Esophagus muscularis mucosa (tissue), 4 donors: ENCODE data around the gene NTHL1. TPM values are rescaled to one million over a fixed set of nuclear protein-coding genes. Genes with fewer than 3 reads are reported as not detected.

ENCODE experiments used
- DNase-seq: peaks from one replicate; pipeline ENCODE4 v3.0.0-alpha.2; 2017; ENCODE audit errors: extremely low spot score
- H3K27ac ChIP-seq, 4 donors: fragments of 200-600 bp; sonication (generic); replicated peaks in 1 of 4; 1 replicate in 3 of 4; 2 replicates in 1 of 4; pipeline ENCODE4 v1.5.1; 2016 to 2019; ENCODE audit warnings: mild to moderate bottlenecking in 1 of 4
- H3K27me3 ChIP-seq, 4 donors: fragments of 200-600 bp; sonication (generic); one replicate each; pipeline versions ENCODE4 v1.5.1 to v1.6.0; 2016 to 2019
- H3K36me3 ChIP-seq, 4 donors: fragments of 200-600 bp; sonication (generic); one replicate each; pipeline ENCODE4 v1.5.1; 2016 to 2019
- H3K4me1 ChIP-seq, 4 donors: fragments of 200-600 bp; sonication (generic); one replicate each; pipeline ENCODE4 v1.5.1; 2016 to 2019
- H3K4me3 ChIP-seq, 4 donors: fragments of 200-600 bp; sonication (generic); 1 replicate in 2 of 4; 2 replicates in 2 of 4; pipeline ENCODE4 v1.5.1; 2016 to 2019; ENCODE audit warnings: mild to moderate bottlenecking in 4 of 4, moderate library complexity in 1 of 4
- H3K9me3 ChIP-seq, 4 donors: fragments of 200-600 bp; sonication (generic); 1 replicate in 3 of 4; 2 replicates in 1 of 4; pipeline ENCODE4 v1.5.1; 2016 to 2019
- CTCF ChIP-seq, 3 experiments: fragments of 200-600 bp in 2 of 3; fragments of 450-650 bp in 1 of 3; sonication (generic) in 2 of 3; IDR thresholded peaks; one replicate each; pipeline ENCODE4 v1.5.1; 2017 to 2019; ENCODE audit warnings: antibody characterized with exemption in 3 of 3, mild to moderate bottlenecking in 2 of 3, moderate library complexity in 1 of 3
- EP300 ChIP-seq: sonication (generic); formaldehyde crosslinking; IDR thresholded peaks from one replicate; pipeline ENCODE4 v1.6.1; 2017; ENCODE audit warnings: antibody characterized with exemption
- POLR2A ChIP-seq: fragments of 450-650 bp; IDR thresholded peaks from one replicate; pipeline ENCODE4 v1.6.1; 2017; ENCODE audit warnings: antibody characterized with exemption, moderate library complexity, mild to moderate bottlenecking, low read depth
- POLR2AphosphoS5 ChIP-seq, 2 donors: sonication (generic); formaldehyde crosslinking; IDR thresholded peaks; one replicate each; pipeline ENCODE4 v1.6.1; 2017; ENCODE audit warnings: antibody characterized with exemption in 2 of 2
- WGBS: methylation state at CpG from one replicate; pipeline ENCODE4 v1.1.5; 2018; 5-methylcytosine and 5-hydroxymethylcytosine counted together
- intact Hi-C: fragments of 100-400 bp; cut with DNase I; formaldehyde crosslinking; loops from one replicate; pipeline ENCODE4 v1.15.1; 2023
- total RNA-seq, 4 donors: library from RNA; depleted of rRNA; stranded (reverse); fragments of >200 nt; gene quantifications; one replicate each; pipeline versions ENCODE4 v1.1.0 to v1.2.1, GENCODE V29; 2016

NTHL1 gene
- 10 to 100 TPM; 11.8 to 25.2 (median 18.9) TPM for total RNA-seq

DNA sequence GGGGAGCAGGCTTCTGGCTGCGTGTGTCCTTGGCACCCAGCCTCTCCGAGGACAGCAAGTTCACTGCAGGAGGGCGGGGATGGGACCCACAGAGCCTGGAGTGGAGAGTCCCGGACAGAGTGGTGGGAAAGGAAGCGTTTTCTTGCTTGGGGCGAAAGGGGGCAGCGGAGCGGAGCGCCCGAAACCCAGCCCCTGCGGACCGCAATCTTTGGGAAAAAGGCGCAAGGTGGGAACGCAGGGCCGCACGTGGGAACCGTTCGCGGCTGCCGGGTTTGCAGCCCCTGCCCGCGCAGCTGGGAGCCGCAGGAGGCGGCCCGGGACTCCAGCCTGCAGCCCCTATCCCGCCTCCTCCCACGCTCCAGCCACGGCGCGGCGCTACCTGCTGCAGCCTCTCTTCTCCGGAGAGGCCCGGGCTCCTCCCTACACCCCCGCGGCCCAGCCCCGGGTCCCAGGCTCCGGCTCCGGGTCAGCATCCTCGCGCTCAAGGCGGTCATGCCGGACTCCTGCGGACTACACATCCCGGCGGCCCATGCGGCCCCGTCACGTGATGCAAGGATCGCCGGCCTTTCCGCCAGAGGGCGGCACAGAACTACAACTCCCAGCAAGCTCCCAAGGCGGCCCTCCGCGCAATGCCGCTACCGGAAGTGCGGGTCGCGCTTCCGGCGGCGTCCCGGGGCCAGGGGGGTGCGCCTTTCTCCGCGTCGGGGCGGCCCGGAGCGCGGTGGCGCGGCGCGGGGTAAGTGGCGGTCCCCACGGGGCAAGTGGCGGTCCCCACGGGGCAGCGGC lies at the start of gene NTHL1, which contains the start of gene TSC2:
TSS of gene NTHL1 (minus strand) at position 505 of the 786 bp plus-strand sequence. CDS start at position 494, 11 bp downstream.
TSS of gene TSC2 (plus strand) at position 656 of the 786 bp plus-strand sequence. CDS start 631 bp downstream, outside the sequence.
- intact Hi-C loops: no loop called here

DNA sequence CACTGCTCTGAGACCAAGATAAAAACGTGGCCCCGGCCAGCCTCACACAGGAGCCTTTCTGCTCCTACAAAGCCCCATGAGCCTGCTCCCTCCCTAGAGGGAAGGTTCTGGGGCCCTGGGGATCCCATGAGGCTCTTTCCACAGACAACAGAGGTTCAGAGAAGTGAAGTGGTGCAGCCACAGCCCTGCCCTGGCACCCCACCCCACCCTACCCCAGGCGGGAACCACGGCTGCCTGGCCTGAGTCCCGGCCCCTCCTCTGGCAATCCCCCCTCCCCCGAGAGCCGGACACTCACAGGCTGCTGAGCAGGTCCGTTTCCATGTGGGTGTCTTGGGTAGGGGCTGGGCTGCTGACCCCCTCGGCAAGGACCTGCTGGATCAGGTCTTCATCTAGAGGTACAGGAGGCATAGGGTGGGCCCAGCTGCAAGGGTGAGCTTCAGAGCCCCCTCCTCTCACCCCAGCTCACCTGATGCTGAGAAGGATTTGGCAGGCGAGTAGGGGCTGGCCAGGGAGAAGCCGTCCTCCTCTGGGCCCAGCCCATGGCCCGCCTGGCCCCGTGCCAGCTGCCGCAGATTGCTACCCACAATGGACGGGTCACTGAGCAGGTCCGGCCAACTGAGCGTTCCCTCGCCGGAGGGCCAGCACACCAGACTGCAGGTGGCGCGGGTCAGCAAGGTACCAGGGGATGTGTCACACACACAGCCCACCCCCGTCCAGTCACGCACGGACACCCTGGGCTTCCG lies 49.4 kb upstream of the NTHL1 start:
- H3K4me3 ChIP-seq: no peak overlapping the region
- DNase-seq: no peak
- no peaks in the 10 kb centered on the region for H3K9me3 ChIP-seq
- H3K4me1 ChIP-seq: peaks cover 0 to 21% (median 16%) of the 10 kb centered on the region in 4 donors
- WGBS: 89% methylated on average over 17 of the region's 25 CpGs
- TF ChIP-seq CTCF (IDR thresholded peaks at IDR 0.05) (no peak), POLR2AphosphoS5 (IDR thresholded peaks at IDR 0.05) (no peak), EP300 (no peak), POLR2A (no peak)
- H3K36me3 ChIP-seq: peaks cover 84 to 97% (median 92%) of the 10 kb centered on the region in 4 donors
- intact Hi-C loops: no loop called here
- no peaks in the 10 kb centered on the region for H3K27me3 ChIP-seq
- H3K27ac ChIP-seq: peak overlapping the region in 1 of 4 donors; percentile 22

More for the DNA sequence above, at the start of gene NTHL1, which contains the start of gene TSC2:
- H3K4me1 ChIP-seq: peaks cover 50 to 62% (median 57%) of the 10 kb centered on the region in 4 donors
- DNase-seq: peak; percentile 99
- peak within 1 kb of the TSS; percentile 74 to 92 (median 88) for H3K4me3 ChIP-seq
- peak within 1 kb of the TSS; percentile 79 to 81 (median 80) for H3K27ac ChIP-seq
- no peaks in the 10 kb centered on the region for H3K27me3 ChIP-seq
- H3K9me3 ChIP-seq: no peaks in the 10 kb centered on the region
- H3K36me3 ChIP-seq: peaks cover 0 to 42% (median 27%) of the 10 kb centered on the region in 4 donors
- WGBS: 0% methylated on average over 26 of the region's 81 CpGs
- peak; percentile 63 to 94 for TF ChIP-seq POLR2AphosphoS5 (IDR thresholded peaks at IDR 0.05)
- TF ChIP-seq POLR2A: no peak
- TF ChIP-seq EP300: no peak
- peak; percentile 34 to 61 (median 48) for TF ChIP-seq CTCF (IDR thresholded peaks at IDR 0.05)

DNA sequence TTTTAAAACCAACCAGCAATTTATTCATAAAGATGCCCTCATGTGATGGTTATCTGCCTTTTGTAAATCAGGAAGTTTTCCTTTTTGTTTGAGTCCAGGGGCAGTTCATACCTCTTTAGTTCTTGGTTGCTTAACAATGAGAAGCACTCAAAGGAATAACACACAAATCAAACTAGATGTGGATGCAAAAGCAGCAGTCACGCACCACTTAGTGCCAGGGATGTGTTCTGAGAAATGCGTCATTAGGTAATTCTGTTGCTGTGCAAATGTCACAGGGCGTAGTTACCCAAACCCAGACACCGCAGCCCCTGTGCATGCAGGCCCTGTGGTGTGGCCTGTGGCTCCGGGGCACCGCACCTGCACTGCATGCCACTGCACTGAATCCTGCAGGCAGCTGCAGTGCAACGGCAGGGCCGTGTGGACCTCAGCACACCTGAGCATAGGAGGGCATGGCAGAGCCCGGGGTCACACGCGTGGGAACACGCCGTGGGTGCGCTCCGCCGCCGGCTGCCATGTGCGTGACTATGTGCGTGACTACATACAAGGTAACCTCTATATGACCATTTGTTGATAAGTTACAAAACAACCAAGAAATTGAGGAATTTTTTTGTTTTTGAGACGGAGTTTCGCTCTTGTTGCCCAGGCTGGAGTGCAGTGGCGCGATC lies 48.4 kb upstream of the NTHL1 start:
- H3K27ac ChIP-seq: no peak overlapping the region
- H3K27me3 ChIP-seq: no peaks in the 10 kb centered on the region
- peaks cover 76 to 96% (median 92%) of the 10 kb centered on the region in 4 donors for H3K36me3 ChIP-seq
- 93% methylated on average over 23 of the region's 23 CpGs for WGBS
- no peak for DNase-seq
- TF ChIP-seq POLR2A (no peak), EP300 (no peak), CTCF (IDR thresholded peaks at IDR 0.05) (no peak), POLR2AphosphoS5 (IDR thresholded peaks at IDR 0.05) (no peak)
- intact Hi-C loops: no loop called here
- no peaks in the 10 kb centered on the region for H3K9me3 ChIP-seq
- no peak overlapping the region for H3K4me3 ChIP-seq
- peaks cover 0 to 28% (median 24%) of the 10 kb centered on the region in 4 donors for H3K4me1 ChIP-seq

GRCh38 chr16:2095315-2095853 lies 47.8 kb upstream of the NTHL1 start:
- TF ChIP-seq CTCF (IDR thresholded peaks at IDR 0.05): no peak
- TF ChIP-seq EP300: no peak
- no peak for TF ChIP-seq POLR2AphosphoS5 (IDR thresholded peaks at IDR 0.05)
- TF ChIP-seq POLR2A: no peak
- Histone ChIP-seq H3K27ac (no peak overlapping the region), H3K27me3 (no peaks in the 10 kb centered on the region), H3K4me3 (no peak overlapping the region), H3K4me1 (peaks cover 0 to 32% (median 25%) of the 10 kb centered on the region in 4 donors), H3K36me3 (peaks cover 75 to 95% (median 92%) of the 10 kb centered on the region in 4 donors), H3K9me3 (no peaks in the 10 kb centered on the region)
- 96% methylated on average over 26 of the region's 26 CpGs for WGBS
- DNase-seq: no peak
- intact Hi-C loops: no loop called here
